HG03575 (cell line): Measurements from ENCODE around the gene UNC13B.
"Not testable (repeated sequence)": the region's sequence is repeated elsewhere in the genome, so short reads cannot be mapped to it uniquely, and the experiment has no call there.

Experiments
- ATAC-seq: cut with Tn5 transposase; IDR thresholded peaks from one replicate; pipeline ENCODE4 v1.9.1; 2021; ENCODE audit not compliant: unreplicated experiment, insufficient number of reproducible peaks, low FRiP score; ENCODE audit errors: extremely low read depth

Gene UNC13B

DNA sequence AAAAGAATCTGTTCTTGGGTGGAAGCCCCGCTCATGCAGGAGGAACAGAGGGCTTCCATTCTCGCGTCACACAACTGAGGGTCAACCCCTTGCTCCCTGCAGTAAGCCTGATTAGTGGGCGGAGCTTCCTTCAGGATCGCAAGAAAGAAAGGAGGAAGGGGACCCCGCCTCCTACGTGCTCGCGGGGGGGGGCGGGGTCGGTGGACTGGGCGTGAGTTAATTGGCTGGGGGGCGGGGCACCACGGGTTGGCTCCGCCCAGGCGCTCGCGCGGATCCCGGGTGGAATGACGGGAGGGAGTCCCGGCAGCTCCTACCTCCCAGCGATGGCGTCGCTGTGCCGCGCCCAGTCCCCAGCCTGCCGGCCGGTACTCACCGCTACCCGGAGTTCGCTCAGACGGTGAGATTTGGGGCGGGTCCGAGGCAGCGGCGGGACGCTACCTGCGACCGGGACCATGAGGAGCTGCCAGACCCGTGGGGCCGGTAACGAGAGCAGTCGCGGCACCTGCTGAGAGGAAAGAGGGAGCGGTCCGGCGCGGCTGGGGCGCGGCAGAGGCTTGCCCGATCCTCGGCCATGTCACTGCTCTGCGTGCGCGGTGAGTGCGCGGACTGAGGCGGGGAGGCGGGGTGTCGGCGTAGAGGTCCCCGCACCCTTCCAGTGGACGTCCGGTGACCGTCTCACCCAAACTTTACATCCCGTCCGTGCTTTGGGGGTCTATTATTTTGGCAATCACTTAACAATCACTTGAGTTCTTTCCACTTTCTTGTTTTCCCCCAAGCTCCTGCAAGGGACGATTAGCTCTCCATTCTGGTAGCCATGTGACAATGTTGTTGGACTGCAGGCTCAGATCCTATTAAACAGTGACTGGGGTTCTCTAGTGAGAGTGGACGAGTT lies at the start of gene UNC13B:
TSS of gene UNC13B (plus strand) at position 297 of the 892 bp plus-strand sequence. CDS start at position 572, 275 bp downstream.
- ATAC-seq: no peak

- no peak for ATAC-seq
Measured at GRCh38 chr9:35112257-35113020, 49.4 kb upstream of the UNC13B start.

- ATAC-seq: no peak
Measured at GRCh38 chr9:35114113-35114839, 47.5 kb upstream of the UNC13B start.

DNA sequence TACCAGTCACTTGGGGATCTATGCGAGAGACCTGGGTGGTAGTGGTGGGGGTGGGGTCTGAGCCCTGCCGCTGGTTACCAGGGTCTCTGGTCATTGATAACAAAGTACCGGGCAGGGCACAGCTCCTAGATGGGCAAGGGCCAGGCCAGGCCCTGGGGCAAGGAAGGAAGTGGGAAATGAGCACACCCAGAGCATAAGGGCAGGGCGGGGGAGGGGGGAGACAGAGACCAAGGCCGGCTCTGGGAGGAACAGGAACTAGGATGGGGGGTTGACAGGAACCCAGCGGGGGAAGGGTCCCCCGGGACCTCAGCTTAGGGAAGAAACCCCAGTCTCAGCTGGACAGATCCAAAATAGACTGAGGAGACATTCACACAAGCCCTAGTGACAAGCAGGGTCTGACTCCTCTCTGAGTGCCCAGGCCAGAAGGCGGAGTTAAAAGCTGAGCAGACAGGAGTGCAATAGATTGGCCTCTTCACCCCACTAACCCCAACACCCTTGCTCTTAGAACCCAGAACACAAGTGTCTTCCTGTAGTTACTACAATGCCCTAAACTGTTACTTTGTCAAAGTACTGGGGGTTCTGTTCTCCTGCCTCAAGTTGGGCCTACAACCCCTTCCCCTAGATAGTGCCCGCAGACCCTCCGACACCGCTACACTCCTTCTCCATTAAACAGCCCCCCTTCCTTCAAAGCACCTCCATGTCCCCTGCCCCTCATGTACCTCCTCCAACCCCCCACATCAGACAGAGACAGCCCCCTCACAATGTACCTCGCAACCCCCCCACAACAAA lies 46.8 kb upstream of the UNC13B start:
- ATAC-seq: no peak

GRCh38 chr9:35115680-35116538 lies 45.9 kb upstream of the UNC13B start, which contains the start of gene ATOSB:
Gene ATOSB (minus strand): TSS chr9:35115862. CDS start chr9:35108274, 7,588 bp downstream.
- peak; percentile 39 for ATAC-seq

DNA sequence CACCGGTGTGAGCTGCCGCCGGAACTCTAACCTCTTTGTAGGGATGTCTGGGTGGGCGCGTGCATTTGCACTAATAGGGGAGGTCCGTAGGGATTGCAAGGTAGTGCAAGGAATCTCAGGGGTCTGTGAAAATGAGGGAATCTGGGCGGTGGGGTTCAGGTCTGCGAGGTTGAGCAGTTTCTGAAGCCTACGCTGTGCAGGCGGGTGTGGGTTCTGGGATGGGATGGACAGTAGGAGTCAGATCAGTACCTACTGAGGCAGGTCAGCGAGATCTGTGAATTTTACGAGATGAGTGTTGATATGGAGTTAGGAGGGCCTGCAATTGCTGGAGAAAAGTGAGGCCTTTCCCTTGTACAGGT lies 45.3 kb upstream of the UNC13B start:
- ATAC-seq: no peak

- ATAC-seq: no peak
Measured at GRCh38 chr9:35116898-35117551, 44.8 kb upstream of the UNC13B start.

DNA sequence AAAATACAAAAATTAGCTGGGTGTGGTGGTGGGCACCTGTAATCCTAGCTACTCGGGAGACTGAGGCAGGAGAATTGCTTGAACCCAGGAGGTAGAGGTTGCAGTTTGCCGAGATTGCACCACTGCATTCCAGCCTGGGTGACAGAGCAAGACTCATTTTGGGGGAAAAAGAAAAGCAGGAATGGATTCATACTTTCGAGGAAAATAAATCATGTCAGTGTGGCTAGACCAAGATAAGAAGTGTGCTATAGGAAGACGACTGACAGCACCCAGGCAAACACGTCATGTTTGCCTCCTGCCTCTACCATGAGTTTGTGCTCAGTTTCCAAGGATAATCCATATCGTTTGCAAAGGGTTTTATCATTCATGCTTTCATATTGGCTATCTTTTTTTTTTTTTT lies 26.9 kb upstream of the UNC13B start:
- no peak for ATAC-seq

DNA sequence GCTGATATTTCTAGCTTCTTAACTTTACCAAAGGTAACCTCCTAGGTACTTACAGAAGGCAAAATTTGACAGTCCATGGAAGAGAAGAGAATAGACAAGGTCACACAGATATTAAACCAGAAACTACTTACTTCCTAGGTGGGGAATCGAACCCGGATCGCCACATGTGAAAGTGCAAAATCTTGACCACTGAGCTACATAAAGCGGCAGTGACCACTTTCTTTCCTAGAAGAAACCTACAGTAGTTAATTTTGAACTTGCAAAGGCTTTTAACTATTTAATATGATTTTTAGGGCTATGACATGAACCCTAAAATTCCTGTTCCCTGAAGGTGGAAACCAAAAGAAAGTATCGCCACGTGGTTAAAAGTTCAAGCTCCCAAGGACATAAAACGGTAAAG lies 25.8 kb upstream of the UNC13B start:
- no peak for ATAC-seq

DNA sequence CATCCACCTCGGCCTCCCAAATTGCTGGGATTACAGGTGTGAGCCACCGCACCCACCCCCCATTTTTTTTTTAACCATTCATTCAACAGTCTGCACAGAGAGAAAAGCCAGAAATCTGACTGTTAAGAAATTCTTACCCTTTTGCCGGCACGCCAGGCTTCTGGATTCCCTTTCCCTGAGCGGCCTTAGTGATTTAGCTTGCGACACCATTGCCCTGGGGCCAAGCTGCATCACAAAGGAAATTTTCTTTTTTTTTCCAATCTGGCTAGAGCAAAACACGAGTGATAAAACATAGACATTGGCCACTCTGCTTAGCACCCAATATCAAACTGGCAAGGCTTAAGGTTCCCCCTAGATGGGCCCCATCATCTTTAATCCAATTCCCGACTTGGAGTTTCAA lies 24.9 kb upstream of the UNC13B start:
- no peak for ATAC-seq

DNA sequence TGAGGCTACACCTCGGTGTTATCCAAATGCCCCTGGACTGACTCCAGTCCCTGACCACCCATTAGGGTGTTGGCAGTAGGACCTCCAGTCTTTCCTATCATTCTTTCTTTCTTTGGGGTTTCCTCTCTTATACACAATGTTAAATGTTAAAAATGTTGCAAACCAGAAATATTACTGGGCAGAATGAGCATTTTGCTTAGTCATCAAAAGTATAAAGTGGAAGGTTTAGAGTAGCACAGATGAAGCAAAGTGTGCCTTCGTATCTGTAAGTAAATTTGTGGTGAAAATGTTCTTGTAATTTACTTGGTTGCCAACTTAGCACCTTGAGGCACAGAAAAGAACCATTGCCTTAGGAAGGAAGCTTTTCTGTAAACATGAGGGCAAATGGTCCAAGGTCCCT lies 21.7 kb upstream of the UNC13B start:
- ATAC-seq: no peak

- ATAC-seq: no peak
Measured at GRCh38 chr9:35142037-35142436, 19.8 kb upstream of the UNC13B start.

DNA sequence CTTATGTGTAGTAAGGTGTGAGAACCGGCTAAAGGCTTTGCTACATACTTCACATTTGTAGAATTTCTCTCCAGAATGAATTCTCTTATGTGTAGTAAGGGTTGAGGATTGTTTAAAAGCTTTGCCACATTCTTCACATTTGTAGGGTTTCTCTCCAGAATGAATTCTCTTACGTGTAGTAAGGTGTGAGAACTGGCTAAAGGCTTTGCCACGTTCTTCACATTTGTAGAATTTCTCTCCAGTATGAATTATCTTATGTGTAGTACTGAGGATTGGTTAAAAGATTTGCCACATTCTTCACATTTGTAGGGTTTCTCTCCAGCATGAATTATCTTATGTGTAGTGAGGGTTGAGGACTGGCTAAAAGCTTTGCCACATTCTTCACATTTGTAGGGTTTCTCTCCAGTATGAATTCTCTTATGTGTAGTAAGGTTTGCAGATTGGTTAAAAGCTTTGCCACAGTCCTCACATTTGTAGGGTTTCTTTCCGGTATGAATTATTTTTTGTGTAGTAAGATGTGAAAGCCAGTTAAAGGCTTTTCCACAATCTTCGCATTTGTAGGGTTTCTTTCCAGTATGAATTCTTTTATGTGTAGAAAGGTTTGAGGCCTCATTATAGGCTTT lies 13.8 kb upstream of the UNC13B start:
- not testable (repeated sequence) for ATAC-seq

- ATAC-seq: no peak
Measured at GRCh38 chr9:35152926-35153325, 8.9 kb upstream of the UNC13B start.

DNA sequence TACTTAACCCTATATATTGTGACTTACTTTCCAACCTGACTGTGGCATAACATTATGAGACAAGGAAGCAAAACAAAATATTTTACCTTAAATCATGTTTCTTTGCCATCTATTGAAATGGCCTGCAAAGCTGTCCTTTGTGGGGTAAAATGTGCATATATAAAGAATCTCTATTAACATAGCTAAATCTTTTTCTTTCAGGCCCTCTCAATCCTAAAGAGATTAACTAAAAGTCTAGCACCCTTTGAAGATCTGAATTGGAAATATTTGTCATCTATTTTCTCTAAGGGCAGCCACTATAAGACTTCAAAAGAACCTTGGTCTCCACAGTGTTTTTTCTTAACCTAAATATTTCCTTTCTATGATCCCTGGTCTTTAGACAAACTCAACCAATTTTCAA lies 5.0 kb upstream of the UNC13B start:
- ATAC-seq: no peak

GRCh38 chr9:35157836-35158235 lies 4.0 kb upstream of the UNC13B start:
- not testable (repeated sequence) for ATAC-seq
